OCI-LY1 (cell line): ENCODE data around the gene CKMT1A.

Source experiments
- EZH2 ChIP-seq: fragments of 200-600 bp; sonication (generic), shearing (Covaris generic); IDR thresholded peaks from 2 replicates; pipeline ENCODE4 v1.8.0; 2017; ENCODE audit warnings: borderline replicate concordance, mixed run types, mild to moderate bottlenecking, antibody characterized with exemption, low read length, moderate library complexity, mixed read lengths
- TF ChIP-seq, protein P1 (sequence below): fragments of 200-600 bp; sonication (generic), shearing (Covaris generic); IDR thresholded peaks from 2 replicates; pipeline ENCODE4 v1.5.1; 2017; ENCODE audit warnings: mild to moderate bottlenecking, antibody characterized with exemption, low read length, moderate library complexity, mixed read lengths

DNA sequence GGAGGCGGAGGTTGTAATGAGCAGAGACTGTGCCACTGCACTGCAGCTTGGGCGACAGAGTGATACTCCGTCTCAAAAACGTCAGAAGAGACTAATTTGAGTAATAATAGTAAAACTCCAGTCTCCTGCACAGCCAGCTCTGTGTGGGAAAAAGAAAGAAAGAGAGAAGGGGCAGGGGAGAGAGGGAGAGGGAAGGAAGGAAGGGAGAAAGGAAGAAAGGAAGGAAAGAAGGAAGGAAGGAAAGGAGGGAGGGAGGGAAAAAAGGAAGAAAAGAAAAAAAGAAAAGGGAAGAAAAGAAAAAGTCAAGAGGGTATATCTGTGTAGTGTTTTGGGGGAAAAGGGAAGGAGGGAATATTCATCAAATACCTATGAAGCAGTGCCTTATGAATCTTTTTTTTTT is 29.5 kb downstream of the CKMT1A start:
- TF ChIP-seq, protein P1, sequence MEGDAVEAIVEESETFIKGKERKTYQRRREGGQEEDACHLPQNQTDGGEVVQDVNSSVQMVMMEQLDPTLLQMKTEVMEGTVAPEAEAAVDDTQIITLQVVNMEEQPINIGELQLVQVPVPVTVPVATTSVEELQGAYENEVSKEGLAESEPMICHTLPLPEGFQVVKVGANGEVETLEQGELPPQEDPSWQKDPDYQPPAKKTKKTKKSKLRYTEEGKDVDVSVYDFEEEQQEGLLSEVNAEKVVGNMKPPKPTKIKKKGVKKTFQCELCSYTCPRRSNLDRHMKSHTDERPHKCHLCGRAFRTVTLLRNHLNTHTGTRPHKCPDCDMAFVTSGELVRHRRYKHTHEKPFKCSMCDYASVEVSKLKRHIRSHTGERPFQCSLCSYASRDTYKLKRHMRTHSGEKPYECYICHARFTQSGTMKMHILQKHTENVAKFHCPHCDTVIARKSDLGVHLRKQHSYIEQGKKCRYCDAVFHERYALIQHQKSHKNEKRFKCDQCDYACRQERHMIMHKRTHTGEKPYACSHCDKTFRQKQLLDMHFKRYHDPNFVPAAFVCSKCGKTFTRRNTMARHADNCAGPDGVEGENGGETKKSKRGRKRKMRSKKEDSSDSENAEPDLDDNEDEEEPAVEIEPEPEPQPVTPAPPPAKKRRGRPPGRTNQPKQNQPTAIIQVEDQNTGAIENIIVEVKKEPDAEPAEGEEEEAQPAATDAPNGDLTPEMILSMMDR, result no peak
- no peak for TF ChIP-seq EZH2
